Jurkat, Clone E6-1 (cell line): ENCODE measurements around the gene NDRG3.
A peak's percentile ranks its signal among the peaks of the same experiment; 100 is the strongest.
"Not testable (repeated sequence)": the region's sequence is repeated elsewhere in the genome, so short reads cannot be mapped to it uniquely, and the experiment has no call there.

Source experiments
- DNase-seq: peaks from one replicate; pipeline ENCODE4 v3.0.0-alpha.2; 2011; ENCODE audit warnings: low read depth, low spot score
- H3K4me3 ChIP-seq: 2 replicates; pipeline ENCODE4 v1.5.1; 2011; ENCODE audit warnings: mild to moderate bottlenecking, low read length, control low read depth, moderate library complexity

NDRG3 gene

DNA sequence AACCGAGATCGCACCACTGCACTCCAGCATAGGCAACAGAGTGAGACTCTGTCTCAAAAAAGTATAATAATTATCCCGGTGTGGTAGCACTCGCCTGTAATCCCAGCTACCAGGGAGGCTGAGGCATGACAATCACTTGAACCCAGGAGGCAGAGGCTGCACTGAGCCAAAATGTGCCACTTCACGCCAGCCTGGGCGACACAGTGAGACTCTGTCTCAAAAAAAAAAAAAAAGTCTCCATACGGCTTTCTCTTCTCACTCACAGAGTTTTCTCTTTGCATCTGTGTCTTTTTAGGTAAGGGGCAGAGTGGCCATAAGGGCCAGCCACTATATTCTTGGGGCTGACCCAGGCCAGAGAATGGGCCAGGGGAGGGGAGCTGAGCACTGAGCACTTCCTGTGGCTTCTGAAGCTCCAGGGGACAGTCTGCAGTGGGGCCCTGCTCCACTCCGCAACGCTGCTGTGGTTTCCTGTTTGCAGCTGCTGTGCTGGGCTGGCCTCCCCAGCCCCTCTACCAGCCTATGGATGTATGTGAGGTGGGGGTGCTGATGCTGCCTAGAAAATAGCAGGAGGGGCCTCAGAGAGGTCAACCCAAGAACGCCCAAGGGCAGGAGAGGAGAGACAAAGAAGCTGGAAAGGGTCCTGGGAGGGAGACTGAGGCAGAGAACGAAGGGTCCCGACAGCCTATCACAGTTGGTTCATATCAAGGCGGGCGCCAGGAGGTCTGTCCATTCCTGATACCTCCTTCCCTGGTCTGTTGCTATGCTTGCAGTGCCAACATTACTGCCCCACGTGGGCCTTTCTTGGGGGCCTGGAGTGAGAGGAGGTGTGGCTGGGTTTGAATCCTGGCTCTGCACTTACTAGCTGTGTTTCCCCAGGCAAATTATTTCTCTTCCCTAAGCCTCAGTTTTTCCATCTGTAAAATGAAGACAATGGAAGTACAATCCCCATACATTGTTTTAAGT lies 115.9 kb downstream of the NDRG3 start:
- peak overlapping the region; percentile 25 for H3K4me3 ChIP-seq
- peak; percentile 62 for DNase-seq

DNA sequence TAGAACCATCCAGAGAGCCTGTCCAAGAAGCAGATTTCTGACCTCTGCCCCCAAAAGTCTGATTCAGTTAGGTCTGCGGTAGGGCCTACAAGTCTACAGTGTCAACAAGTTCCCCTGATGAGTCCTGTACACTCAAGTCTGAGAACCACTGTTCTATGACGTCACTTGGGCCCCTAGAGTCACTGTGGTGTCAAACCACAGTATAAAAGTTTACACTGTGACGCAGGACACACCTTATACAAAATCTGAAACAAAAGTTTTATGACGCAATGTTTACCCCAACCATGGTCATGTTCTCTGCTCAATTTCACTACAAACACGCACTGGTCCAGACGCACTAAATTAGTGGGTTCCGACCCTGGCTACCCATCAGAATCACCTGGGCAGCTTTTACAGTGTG lies 117.8 kb downstream of the NDRG3 start:
- DNase-seq: no peak
- no peak overlapping the region for H3K4me3 ChIP-seq

DNA sequence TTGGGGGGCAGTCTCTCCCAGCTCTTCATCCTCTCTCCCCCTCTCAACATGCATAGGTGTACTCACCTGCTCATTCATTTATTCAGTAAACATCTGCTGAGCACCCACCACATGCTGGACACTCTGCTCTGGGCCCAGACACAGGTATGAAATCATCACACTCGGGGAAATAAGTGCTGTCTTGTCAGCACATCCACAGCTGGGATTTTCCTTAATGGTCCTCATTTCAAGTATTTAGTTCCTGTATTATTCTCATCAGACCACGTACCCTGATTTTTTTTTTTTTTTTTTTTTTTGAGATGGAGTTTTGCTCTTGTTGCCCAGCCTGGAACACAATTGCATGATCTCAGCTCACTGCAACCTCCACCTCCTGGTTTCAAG lies 121.0 kb downstream of the NDRG3 start:
- H3K4me3 ChIP-seq: no peak overlapping the region
- DNase-seq: no peak

DNA sequence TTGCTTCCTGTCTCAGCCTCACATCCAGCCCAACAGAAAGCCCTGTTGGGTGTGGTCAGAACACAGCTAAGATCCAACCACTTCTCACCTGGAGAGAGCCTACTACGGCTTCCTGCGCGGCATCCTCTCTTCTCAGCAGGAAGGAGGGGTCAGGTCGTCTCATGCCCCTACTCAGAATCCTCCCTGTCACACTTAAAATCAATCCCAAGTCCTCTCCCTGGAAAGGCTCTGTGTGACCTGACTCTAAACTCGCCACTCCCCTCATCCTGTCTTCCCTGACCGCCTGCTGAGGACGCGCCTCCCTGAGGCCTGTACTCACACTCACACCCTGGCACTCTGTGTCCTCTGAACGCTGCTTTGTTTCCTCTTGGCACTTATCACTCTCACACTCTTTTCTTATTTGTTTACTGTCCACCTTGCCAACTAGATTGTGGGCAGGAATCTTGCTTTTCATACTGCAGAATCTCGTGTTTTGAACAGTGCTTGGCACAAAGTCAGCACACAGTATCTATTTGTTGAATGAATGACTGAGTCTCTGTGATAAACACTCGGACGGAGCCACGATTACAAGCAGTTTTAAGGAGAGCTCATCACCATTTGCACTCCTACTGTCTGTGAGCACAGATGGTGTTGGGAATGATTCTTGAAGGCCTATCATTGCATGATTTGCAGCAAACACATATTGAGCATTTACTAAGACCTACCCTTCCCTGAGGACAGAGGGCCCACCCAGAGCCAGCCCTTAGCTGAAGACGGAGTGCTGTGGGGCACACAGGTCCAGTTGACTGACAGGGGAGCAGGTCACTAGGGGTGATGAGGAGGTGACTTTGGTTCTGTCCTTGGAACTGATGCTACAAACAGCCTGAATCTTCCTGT lies 121.6 kb downstream of the NDRG3 start:
- DNase-seq: no peak
- H3K4me3 ChIP-seq: no peak overlapping the region

DNA sequence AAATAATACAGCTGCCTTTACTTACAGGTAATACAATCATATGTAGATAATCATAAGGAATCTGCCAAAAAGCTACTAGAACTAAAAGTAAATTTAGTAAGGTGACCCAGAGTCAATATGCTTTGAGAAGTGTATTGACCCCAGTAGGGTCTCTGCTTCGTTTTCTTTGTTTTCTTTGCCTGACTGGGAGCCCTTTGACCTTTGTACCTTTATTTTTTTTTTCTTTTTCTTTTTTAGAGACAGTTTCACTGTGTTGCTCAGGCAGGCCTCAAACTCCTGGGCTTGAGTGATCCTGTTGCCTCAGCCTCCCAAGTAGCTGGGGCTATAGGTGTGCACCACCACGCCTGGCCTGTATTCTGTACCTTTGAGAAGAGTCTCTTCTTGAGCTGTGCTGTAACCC lies 122.4 kb downstream of the NDRG3 start:
- H3K4me3 ChIP-seq: no peak overlapping the region
- DNase-seq: no peak

DNA sequence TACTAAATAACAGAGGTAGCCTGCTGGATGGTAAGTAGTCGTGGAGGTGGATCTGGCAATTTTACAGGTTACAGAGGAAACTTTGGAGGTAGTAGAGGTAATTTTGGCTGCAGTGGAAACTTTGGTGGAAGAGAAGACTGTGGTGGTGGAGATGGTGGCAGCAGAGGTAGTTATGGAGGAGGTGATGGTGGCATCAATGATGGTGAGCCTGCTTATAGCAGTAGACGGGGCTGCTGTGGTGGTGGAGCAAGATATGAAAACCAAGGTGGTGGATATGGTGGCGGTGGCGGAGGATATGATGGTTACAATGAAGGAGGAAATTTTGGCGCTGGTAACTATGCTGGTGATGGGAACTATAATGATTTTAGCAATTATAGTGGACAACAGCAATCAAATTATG lies 125.0 kb downstream of the NDRG3 start:
- no peak overlapping the region for H3K4me3 ChIP-seq
- DNase-seq: no peak

DNA sequence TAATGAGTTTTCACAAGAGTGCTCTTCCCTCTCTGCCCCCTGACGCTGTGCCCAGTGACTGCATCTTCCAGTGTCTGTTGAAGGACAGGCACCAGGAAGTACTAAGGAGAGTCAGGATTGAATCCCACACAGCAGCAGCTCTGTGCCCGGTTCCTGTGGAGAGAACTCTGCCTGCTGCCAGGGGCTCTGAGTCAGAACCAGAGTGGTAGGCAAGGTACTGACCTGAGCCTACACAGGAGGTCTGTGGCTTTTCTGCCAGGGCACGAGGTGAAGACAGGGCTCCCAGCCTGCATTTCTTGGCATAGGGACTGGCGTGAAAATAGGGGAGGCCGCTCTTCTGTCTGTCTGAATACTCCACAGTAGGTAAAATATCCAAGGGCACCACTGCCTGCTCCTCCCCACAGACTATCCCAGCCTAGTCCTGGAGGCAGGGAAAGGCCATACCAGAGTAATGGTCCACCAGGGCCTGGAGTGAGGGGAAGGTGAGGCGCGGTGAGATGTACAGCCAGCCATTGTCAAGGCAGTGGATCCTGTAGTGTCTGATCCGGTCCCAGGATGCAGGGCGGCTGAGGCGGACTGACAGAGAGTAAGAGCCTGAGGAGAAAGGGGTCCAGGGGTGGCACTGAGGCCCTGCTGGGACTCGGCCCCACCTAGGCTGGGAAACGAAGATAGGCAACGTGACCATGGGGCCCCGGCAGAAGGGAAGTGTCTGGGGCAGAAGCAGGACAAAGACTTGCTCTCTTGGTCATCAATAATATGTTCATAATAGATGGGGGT lies 130.9 kb downstream of the NDRG3 start:
- H3K4me3 ChIP-seq: no peak overlapping the region
- no peak for DNase-seq

DNA sequence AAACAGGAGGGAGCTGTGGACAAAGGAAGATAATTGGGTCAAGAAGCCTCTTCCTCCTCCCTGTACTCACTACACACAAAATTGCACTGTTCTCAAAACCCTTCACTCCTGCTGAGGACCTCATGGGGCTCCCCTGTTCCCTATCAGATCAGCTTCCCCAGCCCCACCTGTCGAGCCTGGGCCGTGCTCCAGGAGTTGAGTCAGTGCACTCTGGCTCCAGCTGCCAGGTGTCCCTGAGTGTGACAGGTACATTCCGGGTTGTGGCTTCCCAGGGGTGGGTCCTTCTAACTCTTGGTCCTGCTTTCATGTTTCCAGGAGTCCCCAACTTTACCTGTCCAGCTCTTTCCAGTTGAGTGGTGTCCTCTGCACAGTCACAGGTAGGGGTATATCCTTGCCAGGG lies 131.9 kb downstream of the NDRG3 start:
- no peak for DNase-seq
- H3K4me3 ChIP-seq: no peak overlapping the region

DNA sequence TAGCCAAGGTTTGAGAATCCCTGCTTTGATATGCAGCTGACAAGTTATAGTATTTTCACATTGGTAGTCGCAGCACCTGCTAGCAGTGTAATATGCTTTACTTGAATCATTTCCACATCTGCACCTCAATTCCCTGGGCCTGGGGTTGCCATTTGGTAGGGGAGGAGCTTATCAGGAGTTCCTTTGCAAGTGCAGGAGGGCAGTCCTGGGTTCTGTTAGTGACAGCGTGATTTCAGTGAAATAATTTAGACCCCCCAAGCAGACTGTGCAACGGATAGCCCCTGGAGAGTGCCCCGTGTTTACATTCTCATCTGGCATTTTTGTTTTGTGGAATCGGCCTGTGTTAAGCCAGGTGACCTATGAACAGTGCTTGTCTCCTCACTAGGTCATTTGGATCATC lies 134.3 kb downstream of the NDRG3 start:
- H3K4me3 ChIP-seq: no peak overlapping the region
- DNase-seq: no peak

DNA sequence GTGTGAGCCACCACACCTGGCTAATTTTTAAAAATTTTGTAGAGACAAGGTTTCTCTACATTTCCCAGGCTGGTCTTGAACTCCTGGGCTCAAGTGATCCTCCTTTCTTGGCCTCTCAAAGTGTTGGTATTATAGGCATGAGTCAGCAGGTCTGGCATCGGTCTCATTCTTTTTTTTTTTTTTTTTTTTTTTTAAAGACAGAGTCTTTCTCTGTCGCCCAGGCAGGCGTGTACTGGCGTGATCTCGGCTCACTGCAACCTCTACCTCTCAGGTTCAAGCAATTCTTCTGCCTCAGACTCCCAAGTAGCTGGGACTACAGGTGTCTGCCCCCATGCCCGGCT lies 137.5 kb downstream of the NDRG3 start:
- not testable (repeated sequence) for DNase-seq, H3K4me3 ChIP-seq

DNA sequence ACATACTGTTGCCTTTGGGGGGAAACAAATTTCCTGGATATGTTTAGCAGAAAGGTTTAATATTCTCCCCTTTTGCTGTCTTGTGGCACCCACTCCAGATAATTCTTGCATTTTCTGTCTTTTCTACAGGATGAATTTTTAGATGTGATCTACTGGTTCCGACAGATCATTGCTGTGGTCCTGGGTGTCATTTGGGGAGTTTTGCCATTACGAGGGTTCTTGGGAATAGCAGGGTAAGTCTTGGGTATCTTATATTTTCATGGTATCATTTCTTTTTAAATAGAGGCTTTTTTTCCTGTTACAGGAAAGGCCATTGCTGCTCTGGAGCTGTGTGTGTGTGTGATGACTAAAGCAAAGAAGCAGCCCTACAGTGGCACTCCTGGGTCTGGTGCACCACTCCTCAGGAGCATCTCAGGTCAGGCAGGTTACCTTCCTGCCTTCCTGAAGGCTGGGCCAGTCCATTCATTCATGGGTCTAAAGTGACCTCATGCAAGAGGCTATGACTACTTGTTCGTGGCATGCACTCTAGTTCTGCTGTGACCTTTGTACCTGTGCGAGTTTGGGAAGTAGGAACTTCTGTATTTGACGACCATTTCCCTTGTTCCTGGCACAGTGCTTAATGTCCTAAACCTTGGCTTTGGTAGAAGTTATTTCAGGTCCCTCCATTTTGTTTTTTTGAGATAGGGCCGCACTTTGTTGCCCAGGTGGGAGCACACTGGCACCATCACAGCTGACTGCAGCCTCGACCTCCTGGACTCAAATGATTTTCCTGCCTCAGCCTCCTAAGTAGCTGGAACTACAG lies 138.1 kb downstream of the NDRG3 start:
- H3K4me3 ChIP-seq: peak overlapping the region; percentile 98
- no peak for DNase-seq

DNA sequence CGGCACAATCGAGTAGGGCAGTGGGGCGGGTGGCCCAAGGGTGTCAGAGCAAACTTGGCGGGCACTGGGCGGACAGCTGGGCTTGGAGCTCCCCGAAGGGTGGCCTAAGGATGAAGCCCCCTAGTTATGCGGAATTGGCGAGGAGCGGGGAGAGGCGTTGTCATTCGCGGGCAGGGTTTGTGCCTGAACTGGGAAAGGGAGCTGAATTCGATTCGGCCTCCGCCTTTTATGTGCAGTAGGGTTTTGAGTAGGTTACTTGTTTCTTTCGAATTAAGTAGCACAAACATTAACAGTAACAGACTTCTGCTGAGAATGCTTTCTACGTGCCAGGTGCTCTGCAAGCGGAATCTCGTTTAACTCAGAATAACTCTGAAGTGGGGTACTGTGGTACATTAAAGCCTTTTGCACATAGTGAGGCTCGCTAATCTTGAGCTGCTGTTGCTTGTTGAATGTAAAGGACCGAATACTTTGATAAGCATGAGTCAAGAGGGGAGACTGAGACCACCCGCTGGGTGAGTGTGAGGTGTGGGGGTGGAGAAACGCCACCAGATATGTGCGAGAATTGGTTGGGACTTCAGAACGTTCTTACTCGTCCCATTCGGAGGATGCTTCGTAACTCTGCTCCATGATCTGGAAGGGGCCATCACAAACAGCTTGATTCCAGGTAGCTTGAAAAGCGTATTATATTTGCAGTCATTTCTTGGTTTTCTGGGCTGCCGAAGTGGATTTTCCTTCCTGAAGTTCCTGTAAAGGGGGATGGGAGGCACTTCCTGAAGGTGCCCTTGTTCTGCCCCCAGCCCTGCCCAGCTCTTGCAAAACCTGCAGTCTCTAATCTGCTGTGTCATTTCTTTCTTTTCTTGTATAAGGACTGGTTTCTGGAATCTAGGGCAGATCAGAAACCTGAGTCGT lies 139.5 kb downstream of the NDRG3 start:
- peak overlapping the region; percentile 98 for H3K4me3 ChIP-seq
- no peak for DNase-seq

DNA sequence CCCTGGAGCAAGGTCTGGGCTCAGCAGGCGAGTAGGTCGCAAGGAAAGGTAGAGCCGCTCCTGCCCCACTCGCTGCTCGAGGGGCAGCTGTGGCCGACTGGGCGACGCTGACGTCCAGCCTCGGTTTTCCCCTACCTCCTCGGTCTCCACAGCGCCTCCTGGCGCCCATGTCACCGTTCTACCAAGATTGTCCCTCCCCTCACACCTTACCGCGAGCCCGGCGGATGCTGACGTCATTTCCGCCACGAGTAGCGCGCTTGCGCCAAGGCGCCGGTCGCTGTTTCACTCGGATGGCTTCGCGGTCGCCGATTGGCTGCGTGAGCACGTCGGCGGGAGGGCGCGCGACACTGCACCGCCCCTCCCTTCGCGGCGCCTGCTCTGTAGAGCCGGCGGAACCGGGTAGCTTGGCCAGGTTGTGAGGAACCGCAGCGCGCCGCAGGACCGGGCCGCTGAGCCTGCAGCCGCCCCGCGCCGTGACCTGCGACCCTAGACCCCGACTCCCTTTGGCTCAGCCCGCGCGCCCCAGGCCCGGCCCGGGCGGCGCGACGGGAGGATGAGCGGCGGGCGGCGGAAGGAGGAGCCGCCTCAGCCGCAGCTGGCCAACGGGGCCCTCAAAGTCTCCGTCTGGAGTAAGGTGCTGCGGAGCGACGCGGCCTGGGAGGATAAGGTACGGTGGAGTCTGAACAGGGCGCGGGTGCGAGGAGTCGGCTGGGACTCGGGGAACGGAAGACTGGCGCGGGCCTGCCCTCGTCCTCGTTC lies 140.3 kb downstream of the NDRG3 start, which contains the start of gene RAB5IF:
TSS of gene RAB5IF (plus strand) at position 381 of the 759 bp plus-strand sequence. CDS start at position 554, 173 bp downstream.
- peak within 1 kb of the TSS; percentile 98 for H3K4me3 ChIP-seq
- DNase-seq: peak; percentile 98

DNA sequence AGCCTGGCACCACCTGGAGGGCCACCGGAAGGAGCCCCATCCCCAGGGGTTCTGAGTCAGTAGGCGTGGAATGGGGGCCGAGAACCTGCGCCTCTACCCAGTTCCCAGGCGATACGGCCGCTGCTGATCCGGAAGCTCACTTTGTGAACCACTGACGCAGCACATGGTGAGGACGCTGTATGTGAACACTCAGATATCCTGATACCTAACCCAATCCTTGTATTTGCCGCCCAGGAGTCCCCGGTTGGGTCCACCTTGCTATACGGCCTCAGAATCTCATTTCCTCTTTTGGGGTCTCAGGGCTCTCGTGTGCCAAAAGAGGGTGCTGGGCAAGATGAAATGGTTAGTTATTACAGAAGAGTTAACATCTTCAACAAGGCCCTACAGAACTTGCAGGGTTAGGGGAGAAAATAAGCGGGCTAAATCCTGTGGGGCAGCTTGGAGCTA lies 140.9 kb downstream of the NDRG3 start:
- H3K4me3 ChIP-seq: peak overlapping the region; percentile 98
- DNase-seq: no peak
